Neural progenitor cell (in vitro differentiated cells): Measurements from ENCODE around the gene RAB3D. TPM values are rescaled to one million over a fixed set of nuclear protein-coding genes. Genes with fewer than 3 reads are reported as not detected.
"Not testable (repeated sequence)": the region's sequence is repeated elsewhere in the genome, so short reads cannot be mapped to it uniquely, and the experiment has no call there.

Experiments
- DNase-seq: peaks from one replicate; pipeline ENCODE4 v3.0.0-alpha.2; 2016; ENCODE audit warnings: low spot score
- H2AFZ ChIP-seq: fragments of 200-600 bp; sonication (generic); replicated peaks from 2 replicates; pipeline ENCODE4 v1.6.1; 2016; ENCODE audit warnings: antibody characterized with exemption
- H3F3A ChIP-seq: fragments of 200-600 bp; sonication (generic); 2 replicates; pipeline ENCODE4 v1.6.1; 2016; ENCODE audit warnings: antibody characterized with exemption, low read depth
- H3K27ac ChIP-seq: fragments of 200-600 bp; sonication (generic); 2 replicates; pipeline ENCODE4 v1.5.1; 2016; ENCODE audit warnings: mild to moderate bottlenecking
- H3K27me3 ChIP-seq: fragments of 200-600 bp; sonication (generic); 2 replicates; pipeline ENCODE4 v1.6.1; 2016; ENCODE audit warnings: mild to moderate bottlenecking, moderate library complexity
- H3K36me3 ChIP-seq: fragments of 200-600 bp; sonication (generic); 2 replicates; pipeline ENCODE4 v1.5.1; 2016
- H3K4me1 ChIP-seq: fragments of 200-600 bp; sonication (generic); 2 replicates; pipeline ENCODE4 v1.6.1; 2016; ENCODE audit warnings: mixed run types
- H3K4me2 ChIP-seq: fragments of 200-600 bp; sonication (generic); 2 replicates; pipeline ENCODE4 v1.6.1; 2016
- H3K4me3 ChIP-seq: fragments of 200-600 bp; sonication (generic); 2 replicates; pipeline ENCODE4 v1.5.1; 2016
- H3K79me2 ChIP-seq: fragments of 200-600 bp; sonication (generic); 2 replicates; pipeline ENCODE4 v1.6.1; 2016; ENCODE audit warnings: low read depth
- H3K9ac ChIP-seq: fragments of 200-600 bp; sonication (generic); 2 replicates; pipeline ENCODE4 v1.6.1; 2016
- H3K9me3 ChIP-seq: fragments of 200-600 bp; sonication (generic); 2 replicates; pipeline ENCODE4 v1.5.1; 2016; ENCODE audit warnings: low read depth
- H4K20me1 ChIP-seq: fragments of 200-600 bp; sonication (generic); 2 replicates; pipeline ENCODE4 v1.6.1; 2016; ENCODE audit warnings: low read depth
- H3K27ac Mint-ChIP-seq: 3 replicates; pipeline ENCODE4 v1.8.0; 2021; ENCODE audit warnings: mixed read lengths
- H3K27me3 Mint-ChIP-seq: 2 replicates; pipeline ENCODE4 v1.8.0; 2022; ENCODE audit warnings: low read depth, mild to moderate bottlenecking, inconsistent platforms, moderate library complexity, mixed read lengths; ENCODE audit not compliant: insufficient read depth
- H3K36me3 Mint-ChIP-seq: 3 replicates; pipeline ENCODE4 v1.8.0; 2021; ENCODE audit warnings: mixed read lengths
- H3K4me1 Mint-ChIP-seq: 3 replicates; pipeline ENCODE4 v1.8.0; 2021; ENCODE audit warnings: mixed read lengths
- H3K4me3 Mint-ChIP-seq: 3 replicates; pipeline ENCODE4 v1.8.0; 2021; ENCODE audit warnings: mild to moderate bottlenecking, moderate library complexity, mixed read lengths
- H3K9me3 Mint-ChIP-seq: 3 replicates; pipeline ENCODE4 v1.8.0; 2020; ENCODE audit warnings: mixed read lengths
- CTCF ChIP-seq: fragments of 200-600 bp; sonication (generic); IDR thresholded peaks from 2 replicates; pipeline ENCODE4 v1.5.1; 2017; ENCODE audit warnings: antibody characterized with exemption, mild to moderate bottlenecking
- EZH2 ChIP-seq: fragments of 200-600 bp; sonication (generic); IDR thresholded peaks from 2 replicates; pipeline ENCODE4 v1.6.1; 2017; ENCODE audit warnings: antibody characterized with exemption, mild to moderate bottlenecking, moderate library complexity
- EZH2phosphoT487 ChIP-seq: fragments of 200-600 bp; sonication (generic); IDR thresholded peaks from 2 replicates; pipeline ENCODE4 v1.6.1; 2017; ENCODE audit warnings: antibody characterized with exemption
- total RNA-seq: library from RNA; depleted of rRNA; stranded (reverse); fragments of >200 nt; gene quantifications from 2 replicates; pipeline ENCODE4 v1.2.3, GENCODE V29; 2015; ENCODE audit warnings: low replicate concordance

The RAB3D gene
- total RNA-seq, 1 donor from 2014 or later = 5.5 TPM

GRCh38 chr19:11322269-11323024 is 17.0 kb downstream of the RAB3D start:
- H3F3A ChIP-seq = no peaks in the 10 kb centered on the region
- DNase-seq = no peak
- no peaks in the 10 kb centered on the region for H3K79me2 ChIP-seq
- H2AFZ ChIP-seq = no peak overlapping the region
- H3K36me3 ChIP-seq = no peaks in the 10 kb centered on the region
- Mint-ChIP-seq H3K9me3 (no peaks in the 10 kb centered on the region), H3K4me1 (peaks cover 34% of the 10 kb centered on the region), H3K4me3 (no peak overlapping the region), H3K36me3 (peaks cover 5% of the 10 kb centered on the region), H3K27me3 (peaks cover 18% of the 10 kb centered on the region), H3K27ac (peak overlapping the region; percentile 4)
- H3K27me3 ChIP-seq = no peaks in the 10 kb centered on the region
- no peaks in the 10 kb centered on the region for H4K20me1 ChIP-seq
- no peak overlapping the region for H3K9ac ChIP-seq
- no peak overlapping the region for H3K27ac ChIP-seq
- no peaks in the 10 kb centered on the region for H3K9me3 ChIP-seq
- no peak overlapping the region for H3K4me2 ChIP-seq
- no peak overlapping the region for H3K4me3 ChIP-seq
- TF ChIP-seq CTCF = no peak
- no peak for TF ChIP-seq EZH2
- no peak for TF ChIP-seq EZH2phosphoT487
- no peaks in the 10 kb centered on the region for H3K4me1 ChIP-seq

- no peaks in the 10 kb centered on the region for H3K9me3 ChIP-seq
Observed at GRCh38 chr19:11321191-11322126, 18.0 kb downstream of the RAB3D start.

GRCh38 chr19:11320278-11320995 is 19.0 kb downstream of the RAB3D start:
- H3K27ac ChIP-seq, H3K9me3 Mint-ChIP-seq, H3K27me3 ChIP-seq, DNase-seq, H3K36me3 Mint-ChIP-seq, H3K36me3 ChIP-seq, H3K4me3 ChIP-seq, H3F3A ChIP-seq, H3K27ac Mint-ChIP-seq, H4K20me1 ChIP-seq, H3K79me2 ChIP-seq, H3K9me3 ChIP-seq, H3K4me1 ChIP-seq, H2AFZ ChIP-seq, H3K9ac ChIP-seq, H3K4me2 ChIP-seq, H3K4me3 Mint-ChIP-seq: not testable (repeated sequence)
- Mint-ChIP-seq H3K27me3 (peaks cover 24% of the 10 kb centered on the region), H3K4me1 (peaks cover 34% of the 10 kb centered on the region)

More at GRCh38 chr19:11321191-11322126, 18.0 kb downstream of the RAB3D start:
- peaks cover 34% of the 10 kb centered on the region for H3K4me1 Mint-ChIP-seq
- Histone ChIP-seq H3K27me3 (no peaks in the 10 kb centered on the region), H3K4me3 (no peak overlapping the region), H3K27ac (no peak overlapping the region), H3K36me3 (no peaks in the 10 kb centered on the region), H3F3A (no peaks in the 10 kb centered on the region), H2AFZ (no peak overlapping the region), H3K9ac (no peak overlapping the region), H3K4me1 (no peaks in the 10 kb centered on the region), H3K4me2 (no peak overlapping the region), H3K79me2 (no peaks in the 10 kb centered on the region), H4K20me1 (no peaks in the 10 kb centered on the region)
- H3K9me3 Mint-ChIP-seq = no peaks in the 10 kb centered on the region
- H3K4me3 Mint-ChIP-seq = no peak overlapping the region
- DNase-seq = no peak
- H3K36me3 Mint-ChIP-seq = no peaks in the 10 kb centered on the region
- peaks cover 18% of the 10 kb centered on the region for H3K27me3 Mint-ChIP-seq
- no peak overlapping the region for H3K27ac Mint-ChIP-seq
- TF ChIP-seq EZH2 (no peak), EZH2phosphoT487 (no peak), CTCF (no peak)
